DMS79 treated with DMSO at 0.1 percent for 48 hours (cell line): Measurements from ENCODE around the gene CTDSPL.
"Not testable (repeated sequence)": the region's sequence is repeated elsewhere in the genome, so short reads cannot be mapped to it uniquely, and the experiment has no call there.

Experiments used
- DNase-seq: peaks from one replicate; lab custom pipeline; 2025; lab: John Stamatoyannopoulos, UW

The CTDSPL gene

DNA sequence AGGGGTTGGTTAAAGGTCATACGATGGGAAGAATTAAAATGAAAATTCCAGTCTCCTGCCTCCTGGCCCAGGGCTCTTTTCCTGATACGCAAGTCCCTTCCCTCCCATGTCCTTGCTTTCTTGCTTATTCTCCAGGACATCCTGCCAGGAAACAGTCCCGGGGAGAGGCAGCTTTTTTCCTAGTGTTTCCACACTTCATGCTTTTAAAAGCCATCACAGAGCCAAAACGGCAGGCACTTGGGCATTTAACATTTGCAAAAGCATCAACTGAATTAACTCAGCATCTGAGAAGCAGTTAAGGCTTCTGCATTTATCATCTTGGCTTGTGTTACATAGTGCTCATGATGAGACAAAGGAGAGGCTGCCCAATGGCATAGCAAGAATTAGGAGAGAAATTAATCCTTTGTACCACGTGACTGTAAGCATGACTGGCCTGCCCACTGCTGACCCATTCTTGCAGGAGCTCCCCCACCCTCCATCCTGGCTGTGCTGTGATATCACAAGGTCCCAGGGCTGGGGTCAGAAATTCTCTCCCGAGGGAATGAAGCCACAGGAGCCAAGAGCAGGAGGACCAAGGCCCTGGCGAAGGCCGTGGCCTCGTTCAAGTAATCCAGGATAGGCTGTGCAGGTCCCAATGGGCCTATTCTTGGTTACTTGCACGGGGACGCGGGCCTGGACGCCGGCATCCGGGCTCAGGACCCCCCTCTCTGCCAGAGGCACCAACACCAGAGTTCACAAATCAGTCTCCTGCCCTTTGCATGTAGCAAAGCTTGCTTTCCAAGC is 107.3 kb downstream of the CTDSPL start:
- no peak for DNase-seq

DNA sequence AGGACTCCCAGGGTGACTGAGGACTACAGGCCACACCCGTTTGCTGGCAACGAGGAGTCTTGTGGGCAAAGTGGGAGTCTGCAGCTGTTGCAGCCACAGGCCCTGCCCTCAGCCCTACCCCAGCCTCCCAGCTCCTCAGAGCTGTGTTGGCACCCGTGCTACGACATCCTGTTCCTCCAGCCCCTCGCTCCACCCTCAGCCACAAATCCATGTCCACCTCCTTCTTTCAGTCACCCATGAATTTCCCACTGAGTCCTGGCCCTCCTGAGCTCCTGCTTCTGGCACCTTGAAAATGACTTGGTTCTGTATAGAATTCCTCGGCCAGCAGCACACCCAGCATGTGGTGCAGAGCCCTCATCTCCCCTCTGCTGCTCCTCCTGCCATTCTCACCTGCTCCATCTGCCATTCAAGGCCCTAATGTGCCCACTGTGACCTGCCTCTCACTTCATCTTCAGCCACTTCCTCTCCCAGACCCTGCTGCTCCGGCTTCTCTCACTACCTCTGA is 108.0 kb downstream of the CTDSPL start:
- no peak for DNase-seq

DNA sequence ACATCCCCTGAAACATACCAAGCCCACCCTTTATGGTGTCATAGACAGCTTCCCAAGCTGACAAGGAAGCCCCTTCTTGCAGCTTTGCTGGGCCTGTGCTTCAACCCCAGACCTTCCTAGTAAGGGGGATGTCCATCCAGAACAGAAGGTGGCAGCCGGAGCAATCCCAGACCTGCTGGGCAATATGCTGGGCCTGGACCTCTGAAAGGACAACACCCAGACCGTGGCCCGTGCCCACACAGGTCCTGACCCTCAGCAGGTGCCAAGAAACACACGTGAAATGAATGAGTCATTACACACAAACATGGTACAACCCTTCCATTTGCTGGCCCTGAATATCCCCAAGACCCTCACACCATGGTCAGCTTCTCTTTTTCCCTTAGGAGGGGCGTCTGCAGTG is 109.1 kb downstream of the CTDSPL start:
- no peak for DNase-seq

DNA sequence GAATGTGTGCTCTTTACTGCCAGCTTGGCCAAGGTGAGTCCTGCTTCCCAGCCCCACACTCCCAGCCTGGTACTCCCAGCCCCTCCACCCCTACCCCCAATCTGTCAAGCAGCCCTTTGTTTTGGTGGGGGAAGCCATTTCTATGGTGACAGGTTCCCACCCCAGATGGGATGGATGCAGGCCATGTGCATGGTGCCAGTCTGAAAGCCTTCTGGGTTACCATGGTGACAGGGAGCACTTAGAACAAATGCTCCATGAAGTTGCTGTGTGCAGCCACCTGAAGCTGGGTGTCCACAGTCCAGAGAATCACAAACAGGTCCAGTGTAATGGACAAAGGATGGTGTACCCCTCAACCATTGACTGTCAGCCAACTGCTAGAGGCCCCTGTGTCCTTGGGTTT is 109.8 kb downstream of the CTDSPL start:
- no peak for DNase-seq

DNA sequence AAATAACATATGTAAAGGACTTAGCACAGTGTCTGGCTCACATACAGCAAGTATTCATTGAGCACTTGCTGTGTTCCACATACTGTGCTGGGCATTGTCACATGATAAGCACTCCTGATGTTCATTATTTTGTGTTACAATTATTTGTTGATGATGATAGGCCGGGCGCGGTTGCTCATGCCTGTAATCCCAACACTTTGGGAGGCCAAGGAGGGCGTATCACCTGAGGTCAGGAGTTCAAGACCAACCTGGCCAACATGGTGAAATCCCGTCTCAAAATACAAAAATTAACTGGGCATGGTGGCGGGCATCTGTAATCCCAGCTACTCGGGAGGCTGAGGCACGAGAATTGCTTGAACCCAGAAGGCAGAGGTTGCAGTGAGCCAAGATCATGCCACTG is 110.4 kb downstream of the CTDSPL start:
- not testable (repeated sequence) for DNase-seq

DNA sequence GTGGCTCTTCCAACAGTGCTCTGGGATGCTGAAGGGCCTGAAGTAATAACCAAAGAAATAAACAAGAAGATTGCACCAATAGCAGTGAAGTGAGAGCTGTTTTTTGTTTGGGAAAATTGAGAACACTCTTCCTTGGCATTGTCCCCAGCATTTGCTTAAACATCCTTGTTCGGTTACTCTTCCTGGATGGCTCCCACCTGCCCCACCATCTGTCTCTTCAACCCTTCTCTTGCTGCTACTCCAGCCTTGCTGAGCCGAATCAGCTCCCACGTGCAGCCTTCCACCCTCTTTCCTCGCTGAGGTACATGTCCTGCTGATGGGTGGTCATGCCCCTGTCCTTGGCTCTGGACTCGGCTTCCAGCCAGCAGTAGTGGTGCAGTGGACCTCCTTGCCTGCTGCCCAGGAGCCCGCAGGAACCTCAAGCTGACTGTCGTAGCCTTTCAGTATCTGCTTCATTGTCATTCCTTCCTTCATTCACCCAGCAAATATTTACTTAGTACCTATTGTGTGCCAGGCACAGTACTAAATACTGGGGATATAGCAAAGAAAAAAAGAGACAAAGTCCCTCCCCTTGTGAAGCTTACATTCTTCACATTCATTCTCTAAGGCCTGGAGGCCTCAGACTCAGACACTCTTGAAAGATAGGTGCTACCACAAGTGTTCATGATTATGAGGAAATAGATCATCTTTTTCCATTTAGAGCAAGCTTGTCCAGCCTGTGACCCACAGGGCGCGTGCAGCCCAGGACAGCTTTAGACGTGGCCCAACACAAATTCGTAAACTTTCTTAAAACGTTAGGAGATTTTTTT is 111.8 kb downstream of the CTDSPL start:
- no peak for DNase-seq

DNA sequence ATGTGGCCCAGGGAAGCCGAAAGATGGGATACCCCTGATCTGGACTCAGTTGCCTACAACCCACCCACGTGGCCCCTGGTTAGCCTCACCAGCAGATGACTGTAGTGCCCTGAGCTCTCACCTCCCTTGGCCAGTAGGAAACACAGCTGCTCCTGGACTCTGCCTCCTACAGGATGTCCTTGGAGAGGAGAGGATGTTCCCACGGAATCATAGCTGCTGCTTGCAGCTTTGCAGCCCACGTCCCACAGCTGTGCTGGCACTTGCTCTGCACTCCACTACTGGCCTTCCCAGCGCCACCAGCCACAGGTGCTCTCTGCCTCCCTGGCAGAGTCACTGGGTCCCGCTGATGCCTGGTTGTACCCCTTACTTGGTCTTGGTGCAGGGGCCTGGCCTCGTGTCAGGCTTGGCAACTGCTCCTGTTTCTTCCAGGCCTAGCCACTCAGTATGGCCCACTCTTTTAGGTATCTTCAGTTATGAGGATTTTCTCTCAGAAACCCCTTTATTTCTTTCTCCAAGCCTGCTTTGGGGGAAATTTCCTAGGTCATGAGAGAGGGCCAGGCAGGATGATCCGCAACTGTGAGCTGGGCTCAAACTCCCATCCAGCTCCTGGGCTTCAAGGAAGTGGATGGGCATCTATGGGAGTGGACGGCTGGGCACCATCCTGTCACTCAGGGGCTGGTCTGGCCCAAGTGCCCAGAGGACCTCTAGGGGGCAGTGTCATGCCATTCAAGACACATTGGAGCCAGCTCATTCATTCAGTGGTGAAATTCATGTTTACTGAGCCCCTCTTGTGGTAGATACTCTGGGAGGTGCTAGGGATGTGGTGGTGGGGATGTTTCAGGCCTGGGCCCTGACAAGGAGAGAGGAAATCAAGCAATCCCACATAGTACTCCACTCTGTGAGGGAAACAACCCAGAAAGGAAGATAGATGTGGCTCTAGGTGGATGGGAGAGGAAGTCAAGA is 112.7 kb downstream of the CTDSPL start:
- DNase-seq: no peak

DNA sequence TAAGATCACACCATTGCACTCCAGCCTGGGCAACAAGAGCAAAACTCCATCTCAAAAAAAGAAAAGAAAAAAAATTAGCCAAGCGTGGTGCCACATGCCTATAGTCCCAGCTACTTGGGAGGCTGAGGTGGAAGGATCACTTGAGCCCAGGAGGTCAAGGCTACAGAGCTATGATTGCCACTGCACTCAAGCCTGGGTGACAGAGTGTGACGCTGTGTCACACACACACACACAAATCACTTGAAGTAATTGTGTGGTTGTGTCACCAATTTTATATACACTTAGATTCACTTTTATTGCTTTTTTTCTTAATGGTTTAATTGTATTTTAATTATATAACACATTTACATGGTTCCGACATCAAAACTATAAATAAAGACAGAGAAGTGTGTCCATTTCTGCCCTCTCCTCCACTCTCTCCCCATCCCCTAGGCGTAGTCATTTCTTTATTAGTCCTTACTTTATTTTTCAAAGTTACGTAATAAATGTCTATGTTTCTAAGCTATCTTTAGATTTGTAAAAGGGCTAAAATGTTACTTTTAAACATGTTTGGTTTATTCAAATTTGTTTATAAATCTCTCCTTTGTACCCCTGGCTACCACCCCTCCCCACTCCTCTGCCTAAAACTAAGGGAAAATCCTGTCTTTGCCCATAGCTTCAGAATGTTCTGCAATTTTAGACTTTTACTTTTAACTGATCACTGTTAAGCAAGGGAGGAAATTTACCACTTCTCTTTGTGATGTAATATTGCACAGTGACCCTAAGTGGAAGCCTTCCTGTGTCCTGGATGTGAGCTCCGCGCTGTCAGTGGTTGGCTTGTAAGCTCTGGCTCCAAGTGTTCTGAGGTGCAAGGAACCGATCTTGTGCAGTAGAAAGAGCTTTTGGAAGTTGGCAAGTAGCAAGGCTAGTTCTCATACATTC is 118.1 kb downstream of the CTDSPL start:
- no peak for DNase-seq

DNA sequence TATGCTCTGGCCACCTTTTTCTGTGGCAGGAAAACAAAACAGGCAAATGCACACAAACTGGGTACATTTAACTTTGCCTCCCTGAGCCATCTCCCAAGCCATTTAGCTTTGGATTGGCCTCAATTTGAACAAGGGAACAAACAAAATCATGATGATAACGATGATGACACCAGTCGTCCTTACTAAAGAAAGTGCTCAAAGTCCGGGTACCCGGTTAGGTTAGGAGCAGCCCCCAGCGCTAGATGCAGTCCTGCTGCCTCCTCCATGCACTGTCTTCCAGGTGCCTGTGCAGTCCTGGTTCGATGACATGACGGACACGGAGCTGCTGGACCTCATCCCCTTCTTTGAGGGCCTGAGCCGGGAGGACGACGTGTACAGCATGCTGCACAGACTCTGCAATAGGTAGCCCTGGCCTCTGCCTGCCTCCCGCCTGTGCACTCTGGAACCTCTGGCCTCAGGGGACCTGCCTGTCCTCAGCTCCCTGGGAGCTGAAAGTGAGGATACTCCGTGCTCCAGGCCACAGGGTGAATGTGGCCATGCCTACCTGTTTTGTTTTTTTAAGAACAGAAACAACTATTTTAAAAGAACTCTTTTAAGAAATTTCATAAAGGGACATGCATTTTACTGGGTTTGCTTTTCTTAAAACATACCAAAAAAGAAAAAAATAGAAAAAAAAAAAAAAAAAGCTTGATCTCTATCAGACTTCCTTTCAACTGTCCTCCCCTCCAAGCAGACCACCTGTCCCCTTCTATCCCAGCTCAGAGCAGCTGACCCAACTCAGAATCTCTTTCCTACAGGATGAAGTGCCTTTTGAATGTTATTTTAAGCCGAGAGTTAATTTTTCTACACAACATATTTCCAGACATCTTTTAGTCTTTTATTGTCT is 119.0 kb downstream of the CTDSPL start:
- no peak for DNase-seq

DNA sequence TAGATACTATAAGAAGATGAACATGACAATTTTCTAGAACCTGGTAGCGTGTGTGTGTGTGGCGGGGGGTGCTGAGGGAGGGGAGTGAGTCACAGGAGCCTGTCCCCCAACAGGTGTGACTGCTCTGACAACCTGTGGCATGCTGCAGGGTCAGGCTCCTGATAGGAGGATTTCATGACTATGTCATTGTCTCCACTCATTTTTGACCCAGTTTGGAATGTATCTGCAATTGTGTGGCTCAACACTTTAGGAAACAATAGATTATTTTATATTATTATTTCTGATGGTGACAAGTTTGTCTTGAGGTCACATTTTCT is 119.6 kb downstream of the CTDSPL start:
- DNase-seq: no peak

DNA sequence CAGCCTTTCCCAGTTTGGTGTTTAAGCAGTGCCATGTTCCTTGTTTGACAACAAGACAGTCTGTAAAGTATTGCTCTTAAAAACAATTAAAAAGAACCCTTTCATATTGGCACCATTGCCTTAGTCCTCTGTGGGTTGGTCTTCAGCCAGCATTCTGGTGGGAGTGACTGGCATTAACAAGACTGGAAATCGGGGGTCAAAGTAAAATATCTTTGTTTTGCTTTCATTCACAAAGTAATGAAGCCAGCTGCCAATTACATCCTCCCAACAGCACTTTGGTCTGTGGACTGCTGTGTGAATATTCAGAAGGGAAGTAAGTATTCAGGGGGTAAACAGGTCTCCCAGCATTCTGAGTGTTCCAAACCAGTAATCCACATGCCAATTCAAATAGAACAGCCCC is 120.7 kb downstream of the CTDSPL start:
- no peak for DNase-seq

DNA sequence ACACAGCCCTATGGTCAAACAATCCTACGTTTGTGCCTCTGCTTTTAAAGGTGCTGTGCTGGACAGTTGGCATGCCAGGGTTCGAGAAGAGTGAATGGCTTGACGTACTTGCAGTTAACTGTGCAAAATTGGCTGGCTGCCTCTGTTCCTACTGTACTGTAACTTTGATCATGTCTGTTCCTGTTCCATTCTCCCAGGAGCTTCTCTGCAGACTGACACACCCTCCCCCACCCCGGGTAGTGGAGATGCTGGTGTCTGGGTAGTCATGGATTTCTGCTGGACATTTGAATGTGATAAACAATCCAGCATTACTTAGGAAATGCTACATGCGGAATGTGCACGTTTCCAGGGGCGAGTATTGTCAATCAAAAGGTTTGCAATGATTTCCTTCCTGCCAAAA is 122.4 kb downstream of the CTDSPL start:
- DNase-seq: no peak

DNA sequence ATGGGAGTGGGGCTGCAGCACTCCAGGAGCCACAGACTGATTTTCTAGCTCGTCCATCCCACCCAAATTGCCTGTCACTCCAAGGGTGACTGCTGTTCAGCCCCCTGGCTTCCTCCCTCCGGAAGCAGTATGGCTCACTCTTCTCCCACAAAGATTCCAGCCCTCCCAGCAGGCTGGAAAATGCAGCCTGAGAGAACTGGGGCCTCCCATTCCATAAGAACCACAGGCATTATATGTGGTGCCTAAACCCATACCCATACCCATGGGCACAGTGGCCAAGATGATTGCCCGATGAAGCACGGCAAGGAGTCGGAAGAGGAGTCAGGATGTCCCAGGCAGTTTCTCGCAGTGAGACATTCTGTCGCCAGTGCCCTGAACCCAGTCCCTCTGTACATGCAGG is 122.9 kb downstream of the CTDSPL start:
- DNase-seq: no peak

DNA sequence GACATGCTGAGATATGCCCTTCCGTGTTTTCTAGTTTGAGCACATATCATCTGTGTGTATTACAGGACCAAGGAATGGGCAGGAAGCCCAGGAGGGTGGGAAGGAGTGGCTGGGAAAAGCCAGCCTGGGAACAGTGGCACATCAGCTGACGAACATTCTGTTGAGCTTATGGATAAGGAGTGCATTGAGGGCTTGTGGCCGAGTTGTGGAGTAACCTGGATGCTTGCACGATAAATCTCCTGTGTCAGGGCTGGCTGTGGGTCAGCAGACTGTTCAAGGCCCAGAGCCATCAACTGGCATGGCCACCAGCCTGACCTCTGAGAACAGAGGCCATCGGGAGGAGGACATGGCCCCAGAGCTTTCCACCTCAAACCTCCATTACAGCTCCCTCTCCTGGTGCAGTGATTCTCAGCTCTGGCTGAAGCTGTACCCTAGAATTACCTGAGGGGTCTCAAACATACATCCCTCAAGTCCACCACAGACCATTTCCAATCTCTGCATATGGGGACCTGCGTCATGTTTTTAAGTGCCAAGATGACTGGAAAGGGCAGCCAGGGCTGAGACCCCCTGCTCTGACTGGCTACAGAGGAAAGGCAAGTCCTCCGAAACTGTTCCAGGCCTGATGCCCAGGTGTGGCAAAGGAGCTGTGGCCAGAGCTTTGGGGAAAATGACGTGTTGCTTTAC is 124.1 kb downstream of the CTDSPL start:
- no peak for DNase-seq

DNA sequence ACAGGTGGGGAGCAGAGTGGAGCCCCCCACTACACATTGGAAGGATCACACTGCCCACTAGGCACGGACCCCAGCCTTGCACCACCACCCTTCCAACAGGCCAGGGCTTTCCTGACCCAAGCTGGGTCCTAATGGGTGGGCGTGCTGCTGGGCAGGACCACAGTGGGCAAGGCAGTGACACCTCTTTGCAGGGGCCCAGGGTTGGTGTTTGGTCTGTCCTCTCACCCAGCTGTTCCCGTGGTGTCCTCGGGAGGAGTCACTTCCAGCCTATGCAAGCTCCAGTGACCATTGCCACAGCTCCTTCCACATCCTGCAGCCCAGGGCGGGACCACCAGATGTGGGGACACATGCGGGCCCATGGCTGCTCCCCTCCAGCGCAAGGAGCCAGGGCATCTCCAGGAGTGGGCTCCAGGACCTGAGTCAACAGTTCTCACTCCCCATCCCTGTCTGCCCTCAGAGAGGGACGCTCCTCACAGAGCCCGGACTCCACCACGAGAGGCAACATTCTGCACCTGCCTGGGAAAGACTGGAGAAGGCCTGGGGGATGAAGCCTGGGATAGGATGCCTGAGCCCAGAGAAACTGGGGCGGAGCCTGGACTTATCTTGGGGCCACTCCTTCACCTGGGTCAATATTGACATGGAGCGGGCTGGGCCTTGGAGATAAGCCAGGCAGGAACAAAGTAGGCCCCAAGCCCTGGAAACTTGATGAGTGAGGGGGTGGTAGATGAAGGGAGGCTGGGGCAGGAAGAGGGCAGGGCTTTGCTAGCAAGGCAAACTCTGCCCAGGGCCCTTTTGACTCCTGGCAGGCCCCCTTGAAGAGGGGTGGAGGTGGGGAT is 125.0 kb downstream of the CTDSPL start:
- peak; percentile 10 for DNase-seq

DNA sequence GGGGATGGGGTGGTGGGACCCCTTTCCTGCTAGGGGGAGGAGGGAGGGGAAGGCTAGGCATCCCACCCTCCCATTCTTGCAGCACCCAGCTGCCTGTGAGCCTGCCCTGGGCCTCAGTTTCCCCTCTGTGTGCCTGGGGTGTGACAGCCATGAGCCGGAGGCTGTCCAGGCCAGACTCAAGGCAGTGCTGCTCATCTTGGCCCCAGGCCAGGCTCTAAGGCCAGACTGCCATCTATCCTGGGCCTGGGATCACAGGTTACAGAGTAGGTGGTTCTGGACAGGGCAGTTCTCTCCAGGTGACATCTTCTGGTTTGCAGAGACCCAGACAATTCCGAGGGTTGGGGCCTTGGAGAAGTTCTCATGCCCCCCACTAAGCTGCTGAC is 125.6 kb downstream of the CTDSPL start:
- no peak for DNase-seq

DNA sequence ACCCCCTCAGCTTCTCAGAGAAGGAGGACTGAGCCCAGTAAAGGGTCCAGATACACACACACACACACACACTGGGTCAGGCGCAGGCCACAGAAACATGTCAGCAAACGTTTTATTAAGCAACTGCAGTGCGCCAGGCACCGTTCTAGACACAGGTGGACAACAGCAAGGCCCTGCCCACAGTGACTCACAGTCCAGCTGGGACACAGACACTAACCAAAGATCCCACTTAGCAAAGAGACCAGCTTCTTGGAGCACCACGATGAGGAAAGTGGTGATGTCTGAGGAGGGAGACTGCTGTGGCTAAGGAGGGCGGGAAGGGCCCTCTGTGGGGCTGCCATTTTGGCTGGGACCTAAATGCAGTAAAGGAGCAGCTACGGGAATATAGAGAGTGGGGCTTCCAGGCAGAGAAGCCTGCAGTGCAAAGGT is 126.1 kb downstream of the CTDSPL start:
- DNase-seq: no peak

DNA sequence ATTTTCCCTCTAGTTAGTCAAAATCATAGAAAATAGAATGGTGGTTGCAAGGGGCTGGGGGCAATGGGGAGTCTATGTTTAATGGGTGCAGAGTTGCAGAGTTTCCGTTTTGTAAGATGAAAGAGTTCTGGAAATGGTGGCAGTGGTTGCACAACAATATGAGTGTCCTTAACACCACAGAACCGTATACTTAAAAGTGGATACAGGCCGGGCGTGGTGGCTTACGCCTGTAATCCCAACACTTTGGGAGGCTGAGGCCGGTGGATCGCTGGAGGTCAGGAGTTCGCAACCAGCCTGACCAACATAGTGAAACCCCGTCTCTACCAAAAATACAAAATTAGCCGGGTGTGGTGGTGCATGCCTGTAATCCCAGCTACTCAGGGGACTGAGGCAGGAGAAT is 126.7 kb downstream of the CTDSPL start:
- DNase-seq: not testable (repeated sequence)
